Measurements from ENCODE around the gene SYT5.
A peak's percentile ranks its signal among the peaks of the same experiment; 100 is the strongest.

SYT5 gene

DNA sequence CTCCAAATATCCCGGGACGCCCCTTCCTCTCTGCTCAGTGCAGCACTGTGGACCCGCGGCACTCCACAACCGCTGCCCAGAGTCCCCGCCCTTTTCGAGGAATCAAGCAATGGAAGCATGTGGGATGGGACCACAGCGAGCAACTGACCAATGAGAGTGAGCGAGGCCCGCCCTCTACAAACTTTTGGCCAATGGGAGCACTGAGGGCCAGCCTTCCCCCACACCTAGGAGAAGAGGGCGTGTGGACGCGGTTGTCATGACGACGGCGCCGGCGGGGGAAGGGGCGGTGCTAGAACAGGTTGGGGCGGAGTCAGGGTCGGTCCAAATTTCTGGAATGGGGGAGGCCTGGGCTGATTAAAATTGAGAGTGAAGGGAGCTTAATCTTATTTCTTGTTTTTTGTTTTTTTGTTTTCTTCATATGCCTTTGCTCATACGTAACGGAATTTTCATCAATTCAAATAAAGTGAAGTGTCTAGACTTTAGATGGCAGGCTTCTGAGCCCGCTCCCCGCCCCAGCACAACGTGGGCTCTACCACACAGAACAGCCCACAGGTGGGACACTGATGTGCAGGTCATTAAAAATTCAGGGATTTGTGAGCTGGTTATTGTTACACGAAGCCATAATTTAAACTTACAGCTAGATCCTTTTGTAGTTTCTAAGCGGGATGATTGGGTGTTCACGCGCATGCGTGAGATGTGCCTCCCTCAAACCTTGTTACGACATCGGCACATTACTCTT is 13.4 kb downstream of the SYT5 start, which contains the start of gene DNAAF3:
TSS of gene DNAAF3 (minus strand) at position 84 of the 739 bp plus-strand sequence. CDS start 200 bp downstream, outside the sequence.
- peak within 1 kb of the TSS; percentile 19; the same call in 1 of the 2 replicates for H3K4me3 ChIP-seq (ENCODE audit: low read depth, low read length)
- TF ChIP-seq, protein P1, sequence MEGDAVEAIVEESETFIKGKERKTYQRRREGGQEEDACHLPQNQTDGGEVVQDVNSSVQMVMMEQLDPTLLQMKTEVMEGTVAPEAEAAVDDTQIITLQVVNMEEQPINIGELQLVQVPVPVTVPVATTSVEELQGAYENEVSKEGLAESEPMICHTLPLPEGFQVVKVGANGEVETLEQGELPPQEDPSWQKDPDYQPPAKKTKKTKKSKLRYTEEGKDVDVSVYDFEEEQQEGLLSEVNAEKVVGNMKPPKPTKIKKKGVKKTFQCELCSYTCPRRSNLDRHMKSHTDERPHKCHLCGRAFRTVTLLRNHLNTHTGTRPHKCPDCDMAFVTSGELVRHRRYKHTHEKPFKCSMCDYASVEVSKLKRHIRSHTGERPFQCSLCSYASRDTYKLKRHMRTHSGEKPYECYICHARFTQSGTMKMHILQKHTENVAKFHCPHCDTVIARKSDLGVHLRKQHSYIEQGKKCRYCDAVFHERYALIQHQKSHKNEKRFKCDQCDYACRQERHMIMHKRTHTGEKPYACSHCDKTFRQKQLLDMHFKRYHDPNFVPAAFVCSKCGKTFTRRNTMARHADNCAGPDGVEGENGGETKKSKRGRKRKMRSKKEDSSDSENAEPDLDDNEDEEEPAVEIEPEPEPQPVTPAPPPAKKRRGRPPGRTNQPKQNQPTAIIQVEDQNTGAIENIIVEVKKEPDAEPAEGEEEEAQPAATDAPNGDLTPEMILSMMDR (IDR thresholded peaks at IDR 0.05; ENCODE audit: insufficient read depth, low read depth, low read length, missing control alignments), result no peak
- peak; percentile 91 for DNase-seq (ENCODE audit: low read depth)

DNA sequence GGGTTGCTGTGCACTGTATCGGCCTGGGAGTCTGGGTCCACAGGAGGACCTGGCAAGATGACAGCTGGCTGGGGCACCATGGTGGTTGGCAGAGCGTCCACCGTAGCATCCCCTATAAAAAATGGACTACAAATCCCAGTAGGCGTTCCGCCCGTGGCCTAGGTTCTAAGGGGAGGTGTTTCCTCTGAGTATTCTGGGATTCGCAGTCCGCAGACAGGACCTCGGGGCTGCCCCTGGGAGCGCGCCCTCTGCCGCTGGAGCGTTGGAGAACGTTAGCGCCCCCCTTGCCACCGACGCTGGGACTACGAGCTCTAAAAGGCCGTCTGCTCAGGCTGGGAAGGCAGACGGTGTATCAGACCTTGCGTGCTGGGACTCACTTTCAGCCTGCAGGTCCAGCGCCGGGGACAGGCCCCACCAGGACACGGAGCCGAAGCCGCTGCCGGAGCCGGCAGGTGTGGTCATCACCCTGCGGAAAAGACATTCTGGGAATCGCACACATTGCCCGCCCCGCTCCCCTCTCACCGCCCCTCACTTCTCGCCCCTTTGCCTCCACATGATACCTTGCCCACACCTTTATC is 14.0 kb downstream of the SYT5 start:
- TF ChIP-seq, protein P1 (IDR thresholded peaks at IDR 0.05; ENCODE audit: insufficient read depth, low read depth, low read length, missing control alignments), result no peak
- H3K4me3 ChIP-seq (ENCODE audit: low read depth, low read length), result peak overlapping the region; percentile 19; the same call in 1 of the 2 replicates
- peak; percentile 56 for DNase-seq (ENCODE audit: low read depth)

DNA sequence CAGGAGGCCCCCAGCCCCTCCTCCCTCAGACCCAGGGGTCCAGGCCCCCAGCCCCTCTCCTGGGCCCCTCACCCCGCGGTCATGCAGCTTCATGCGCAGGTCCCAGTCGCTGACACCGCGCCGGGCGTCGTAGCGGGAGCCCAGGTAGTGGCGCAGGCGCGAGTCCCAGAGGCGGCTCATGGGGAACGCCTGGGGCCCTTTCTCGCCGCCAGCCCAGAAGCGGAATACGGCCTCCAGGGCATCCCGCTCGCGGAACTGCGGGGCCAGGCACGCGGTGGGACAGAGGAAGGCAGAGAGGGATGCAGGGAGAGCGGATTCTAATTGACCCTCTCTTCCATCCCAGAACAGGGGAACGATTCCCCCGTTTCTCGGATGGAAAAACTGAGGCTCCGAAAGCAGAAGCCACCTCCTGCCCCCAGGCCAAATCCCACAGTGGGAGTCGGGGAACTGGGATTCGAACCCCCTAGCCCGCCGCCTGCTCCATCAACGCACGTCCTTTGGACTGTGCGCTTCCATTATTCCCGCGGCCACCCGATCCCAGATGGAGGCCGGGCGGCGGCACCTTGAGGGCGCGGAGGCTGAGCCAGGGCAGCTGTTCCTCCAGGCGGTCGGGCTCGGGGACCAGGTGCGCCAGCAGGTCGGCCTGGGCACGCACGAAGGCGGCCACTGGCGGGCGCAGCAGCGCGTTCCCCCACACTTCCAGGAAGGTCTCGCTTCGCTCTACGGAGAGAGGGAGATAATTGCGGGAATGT is 18.3 kb downstream of the SYT5 start:
- no peak for DNase-seq (ENCODE audit: low read depth)
- TF ChIP-seq, protein P1 (IDR thresholded peaks at IDR 0.05; ENCODE audit: insufficient read depth, low read depth, low read length, missing control alignments), result no peak
- no peak overlapping the region for H3K4me3 ChIP-seq (ENCODE audit: low read depth, low read length)

DNA sequence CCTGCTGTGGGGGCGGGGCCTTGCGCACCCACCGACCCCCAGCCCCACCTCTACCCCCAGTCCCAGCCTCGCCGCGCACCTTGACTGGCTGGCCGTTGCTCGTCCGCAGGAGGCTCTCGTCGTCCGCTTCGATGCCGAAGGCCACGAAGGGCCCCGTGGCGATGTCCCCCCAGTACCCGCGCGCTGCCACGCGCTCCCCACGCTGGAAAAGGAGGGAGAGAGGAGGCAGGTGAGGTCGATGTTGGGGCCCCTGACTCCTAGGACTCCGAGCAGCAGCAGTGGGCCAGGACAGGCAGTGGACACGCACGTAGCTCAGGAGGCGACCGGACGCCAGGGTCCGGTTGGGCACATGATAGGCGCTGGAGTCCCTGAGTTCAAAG is 19.1 kb downstream of the SYT5 start:
- H3K4me3 ChIP-seq (ENCODE audit: low read depth, low read length), result no peak overlapping the region
- TF ChIP-seq, protein P1 (IDR thresholded peaks at IDR 0.05; ENCODE audit: insufficient read depth, low read depth, low read length, missing control alignments), result no peak
- no peak for DNase-seq (ENCODE audit: low read depth)

DNA sequence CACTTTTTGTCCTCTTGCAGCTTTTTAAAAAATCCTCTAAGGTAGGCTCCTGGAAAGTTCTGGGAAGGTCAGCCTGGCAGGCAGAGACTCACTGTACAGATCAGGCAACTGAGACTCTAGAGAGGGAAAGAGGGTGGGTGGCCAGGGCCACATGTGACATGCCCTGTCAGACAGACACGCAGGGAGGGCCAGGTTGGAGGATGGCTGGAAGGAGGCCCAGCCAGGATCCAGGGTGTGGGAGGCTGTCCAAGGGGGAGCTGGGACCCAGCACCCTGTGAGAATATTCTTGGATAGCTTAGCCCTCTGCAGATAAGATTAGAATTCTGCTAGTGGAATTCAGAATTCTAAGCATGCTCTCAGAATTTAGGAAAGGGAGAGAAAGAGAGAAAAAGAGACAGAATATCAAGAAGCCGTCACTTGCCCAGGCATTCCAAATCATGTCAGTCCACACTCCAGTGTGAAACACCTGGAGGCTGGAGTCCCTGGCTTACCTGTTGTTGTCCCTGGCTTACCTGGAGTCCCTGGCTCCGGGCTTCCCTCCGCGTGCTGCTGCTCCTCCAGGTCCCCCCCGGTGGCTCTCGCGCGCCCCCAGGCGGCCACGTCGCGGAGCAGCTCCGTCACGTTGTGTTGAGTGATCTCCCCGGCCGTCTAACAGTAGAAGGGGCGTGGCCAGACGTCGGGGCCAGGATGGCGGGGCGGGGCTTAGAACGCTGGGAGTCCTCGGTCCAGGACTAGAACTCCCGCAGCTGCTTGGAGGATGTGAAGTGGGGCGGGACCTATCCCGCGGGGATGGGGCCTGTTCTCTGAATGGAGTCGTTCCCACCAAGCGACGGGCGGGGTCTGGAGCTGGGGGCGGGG is 19.7 kb downstream of the SYT5 start:
- no peak overlapping the region for H3K4me3 ChIP-seq (ENCODE audit: low read depth, low read length)
- TF ChIP-seq, protein P1 (IDR thresholded peaks at IDR 0.05; ENCODE audit: insufficient read depth, low read depth, low read length, missing control alignments), result peak; percentile 91
- DNase-seq (ENCODE audit: low read depth), result peak; percentile 90

Measured in GM12865 (cell line).